ENCODE measurements around the gene LRP1B.

Gene LRP1B

GRCh38 chr2:141557329-141558095 lies 573.3 kb downstream of the LRP1B start:
- DNase-seq: no peak

- no peak for DNase-seq
Measured at GRCh38 chr2:141555876-141556470, 574.8 kb downstream of the LRP1B start.

- DNase-seq: no peak
Measured at GRCh38 chr2:141554810-141555209, 576.0 kb downstream of the LRP1B start.

- no peak for DNase-seq
Measured at GRCh38 chr2:141534666-141535362, 596.0 kb downstream of the LRP1B start.

GRCh38 chr2:141529659-141530058 lies 601.2 kb downstream of the LRP1B start:
- no peak for DNase-seq

GRCh38 chr2:141528990-141529389 lies 601.8 kb downstream of the LRP1B start:
- no peak for DNase-seq

- DNase-seq: no peak
Measured at GRCh38 chr2:141526760-141527159, 604.1 kb downstream of the LRP1B start.

GRCh38 chr2:141524777-141525176 lies 606.0 kb downstream of the LRP1B start:
- DNase-seq: no peak

- DNase-seq: no peak
Measured at GRCh38 chr2:141523199-141523598, 607.6 kb downstream of the LRP1B start.

- DNase-seq: no peak
Measured at GRCh38 chr2:141522702-141523101, 608.1 kb downstream of the LRP1B start.

- no peak for DNase-seq
Measured at GRCh38 chr2:141522048-141522447, 608.8 kb downstream of the LRP1B start.

- DNase-seq: no peak
Measured at GRCh38 chr2:141519906-141520305, 610.9 kb downstream of the LRP1B start.

- DNase-seq: no peak
Measured at GRCh38 chr2:141517852-141518421, 612.9 kb downstream of the LRP1B start.

GRCh38 chr2:141517180-141517851 lies 613.5 kb downstream of the LRP1B start:
- no peak for DNase-seq

GRCh38 chr2:141515931-141516330 lies 614.9 kb downstream of the LRP1B start:
- DNase-seq: no peak

- no peak for DNase-seq
Measured at GRCh38 chr2:141513853-141514252, 617.0 kb downstream of the LRP1B start.

- DNase-seq: no peak
Measured at GRCh38 chr2:141508806-141509595, 621.8 kb downstream of the LRP1B start.

- DNase-seq: no peak
Measured at GRCh38 chr2:141508086-141508752, 622.6 kb downstream of the LRP1B start.

GRCh38 chr2:141506135-141506534 lies 624.7 kb downstream of the LRP1B start:
- DNase-seq: no peak

GRCh38 chr2:141501752-141502151 lies 629.1 kb downstream of the LRP1B start:
- no peak for DNase-seq

GRCh38 chr2:141499123-141499522 lies 631.7 kb downstream of the LRP1B start:
- DNase-seq: no peak

- DNase-seq: no peak
Measured at GRCh38 chr2:141498561-141498960, 632.3 kb downstream of the LRP1B start.

All from CD4-positive, alpha-beta T cell treated with Interleukin-17A for 4 hours (primary cell).